GM18868 (cell line): ENCODE results near the gene TMA7B.

Experiments
- ATAC-seq: cut with Tn5 transposase; IDR thresholded peaks from one replicate; pipeline ENCODE4 v1.9.1; 2021; ENCODE audit warnings: mild to moderate bottlenecking, moderate library complexity; ENCODE audit not compliant: unreplicated experiment

TMA7B gene

DNA sequence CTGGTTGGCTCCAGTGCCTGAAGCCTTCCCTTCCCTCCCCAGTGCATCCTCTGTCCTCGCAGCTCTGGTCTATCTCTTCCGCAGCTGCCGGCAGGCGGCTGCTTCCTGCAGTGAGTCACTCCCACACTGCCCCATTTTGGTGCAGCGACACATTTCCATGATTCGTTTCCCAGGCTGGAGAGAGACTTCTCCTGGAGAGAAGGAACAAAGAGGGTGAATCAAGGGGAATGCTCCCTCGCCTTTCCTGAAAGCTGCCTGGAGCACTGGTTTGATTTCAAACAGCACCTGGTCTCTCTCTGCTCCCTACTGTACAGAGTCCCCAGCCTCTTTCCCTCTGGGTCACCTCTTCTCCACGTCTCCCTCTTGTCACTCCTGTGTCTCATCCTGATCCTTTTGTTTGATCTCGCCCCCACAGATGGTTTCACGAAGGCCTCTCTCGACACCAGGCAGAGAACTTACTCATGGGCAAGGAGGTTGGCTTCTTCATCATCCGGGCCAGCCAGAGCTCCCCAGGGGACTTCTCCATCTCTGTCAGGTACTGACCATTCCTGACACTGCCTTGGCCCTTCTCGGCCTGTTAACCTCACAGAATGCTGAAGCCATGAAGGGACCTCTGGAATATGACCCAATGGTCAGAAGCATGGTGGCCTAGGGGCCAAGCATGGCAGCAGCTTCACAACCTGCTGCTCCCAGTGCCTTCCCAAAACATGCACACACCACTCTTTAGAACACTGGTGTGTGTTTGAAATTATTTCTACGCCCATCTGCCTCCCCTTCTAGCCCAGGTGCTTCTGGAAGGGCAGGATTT, at the start of gene TMA7B:
Gene TMA7B (plus strand): TSS at position 758 of the 808 bp plus-strand sequence. CDS start 3,978 bp downstream, outside the sequence.
- no peak for ATAC-seq

- ATAC-seq: no peak
Measured at GRCh38 chr22:39910876-39911613, 49.2 kb upstream of the TMA7B start.

GRCh38 chr22:39913321-39913720, 46.9 kb upstream of the TMA7B start:
- ATAC-seq: no peak

DNA sequence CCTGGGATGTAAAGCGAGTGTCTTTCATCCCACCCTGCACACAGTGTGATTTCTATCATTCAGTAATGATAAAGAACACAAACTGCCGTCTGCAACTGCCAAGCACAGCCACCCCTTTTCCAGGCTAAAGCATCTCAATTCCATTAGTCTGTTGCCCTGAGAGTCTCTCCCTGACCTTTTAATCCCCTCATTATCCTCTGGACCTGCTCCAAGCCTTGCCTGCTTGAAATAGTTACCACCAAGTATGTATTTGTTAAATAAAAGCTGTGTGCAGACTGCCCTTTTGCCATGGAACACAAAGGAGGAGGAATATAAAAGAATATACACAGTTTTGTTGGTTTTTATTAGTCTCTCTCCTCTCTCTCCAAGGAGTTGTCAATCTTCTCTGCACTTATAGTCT, 46.3 kb upstream of the TMA7B start:
- no peak for ATAC-seq

DNA sequence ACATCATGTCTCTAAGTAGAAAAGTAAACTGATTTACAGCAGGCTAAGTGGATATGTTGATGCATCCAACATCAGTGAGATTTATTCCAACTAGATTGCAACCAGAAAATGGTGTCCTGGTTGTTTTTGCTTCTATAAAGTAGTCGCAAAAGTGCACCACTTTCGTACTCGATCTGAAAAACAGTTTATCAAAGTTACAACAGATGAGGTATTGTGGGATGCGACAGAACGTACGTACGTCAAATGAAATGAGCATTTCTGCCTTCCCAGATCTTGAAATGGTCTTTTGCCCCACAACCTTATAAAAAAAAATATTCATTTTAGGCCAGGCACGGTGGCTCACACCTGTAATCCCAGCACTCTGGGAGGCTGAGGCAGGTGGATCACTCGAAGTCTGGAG, 45.6 kb upstream of the TMA7B start:
- ATAC-seq: no peak

DNA sequence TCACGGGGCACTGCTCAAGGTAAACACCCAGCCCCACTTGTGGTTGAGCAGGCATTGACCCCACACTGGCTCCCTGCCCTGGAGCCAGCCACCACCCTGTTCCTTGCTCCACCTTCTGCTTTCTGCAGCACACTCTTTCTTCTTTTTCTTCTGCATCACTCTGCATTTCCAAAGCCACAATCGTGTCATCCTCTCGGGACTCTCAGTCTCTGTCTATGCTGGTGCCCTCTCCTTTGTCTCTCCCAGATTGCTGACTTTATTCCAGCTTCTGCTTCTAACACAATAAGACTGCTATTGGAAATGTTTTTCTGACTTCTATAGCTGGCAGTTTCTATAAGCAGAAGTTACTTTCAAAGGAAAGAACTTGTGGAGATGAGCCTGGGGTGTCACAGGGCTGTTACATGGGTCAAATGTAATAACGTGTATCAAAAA, 44.9 kb upstream of the TMA7B start:
- ATAC-seq: no peak

DNA sequence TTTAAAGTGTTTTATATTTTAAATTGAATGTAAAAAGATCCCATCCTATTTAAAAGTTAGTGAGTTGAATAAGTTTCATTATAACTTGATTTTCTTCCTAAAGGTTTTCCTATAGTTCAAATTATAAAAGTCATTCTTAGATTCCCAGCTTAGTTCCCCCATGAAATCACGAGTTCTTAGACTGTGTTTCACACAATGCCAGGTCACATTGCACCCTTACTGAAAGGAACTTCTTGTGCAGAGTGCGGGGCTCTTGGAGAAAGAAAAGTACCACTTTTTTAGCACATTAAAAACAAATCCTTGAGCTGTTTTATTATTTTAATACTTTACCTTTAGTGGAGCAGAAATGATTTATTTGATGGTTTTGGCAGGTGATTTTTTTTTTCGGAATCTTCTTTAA, 43.7 kb upstream of the TMA7B start:
- no peak for ATAC-seq

DNA sequence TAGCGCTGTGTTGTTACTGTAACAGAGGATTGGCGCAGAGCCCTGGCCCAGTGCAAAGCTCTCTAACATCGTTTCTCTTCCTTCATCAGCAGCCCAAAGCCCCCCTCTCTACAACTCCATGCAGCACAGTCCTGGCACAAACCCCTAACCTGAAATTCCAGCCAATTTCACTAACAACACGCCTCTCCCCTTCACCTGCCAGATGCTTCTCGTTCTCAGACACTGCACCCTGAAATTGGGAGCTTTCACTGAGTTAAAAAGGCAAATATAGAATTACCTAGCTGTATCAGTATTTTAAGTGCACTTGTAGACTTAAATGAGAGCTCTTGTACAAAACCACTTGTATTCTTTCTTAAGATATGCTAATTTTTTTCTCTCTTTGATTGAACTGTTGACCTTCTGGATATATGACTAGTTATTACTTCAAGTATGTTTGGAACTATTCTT, 43.0 kb upstream of the TMA7B start:
- no peak for ATAC-seq

- ATAC-seq: no peak
Measured at GRCh38 chr22:39917776-39918495, 42.3 kb upstream of the TMA7B start.

DNA sequence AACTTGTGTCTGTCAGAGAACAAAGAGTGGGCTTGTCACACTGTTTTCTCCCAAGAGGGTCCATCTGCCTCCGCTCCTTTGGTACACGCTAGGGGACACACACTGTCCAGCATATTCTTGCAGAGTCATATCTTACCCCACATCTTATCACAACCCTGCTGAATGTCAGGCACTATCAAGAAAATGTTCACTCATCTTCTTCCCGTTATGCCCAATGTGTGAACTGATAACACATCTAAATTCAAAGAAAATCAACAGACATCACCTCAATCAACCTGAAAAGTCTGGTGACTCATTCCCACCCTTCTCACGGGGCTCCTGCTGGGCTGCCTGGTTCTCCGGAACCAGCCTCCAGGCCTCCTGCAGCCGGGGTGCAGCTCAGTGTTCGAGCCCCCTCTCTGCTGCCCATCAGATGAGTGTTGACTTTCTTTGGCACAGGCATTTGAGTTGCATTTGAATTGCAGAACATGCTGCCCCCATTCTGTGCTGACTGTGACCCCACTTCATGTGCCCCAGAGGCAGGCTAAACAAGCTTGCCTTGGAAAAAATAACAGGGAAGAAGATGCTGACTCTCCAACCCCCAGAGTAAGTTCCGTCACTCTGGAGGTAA, 40.0 kb upstream of the TMA7B start:
- no peak for ATAC-seq

- ATAC-seq: no peak
Measured at GRCh38 chr22:39923696-39924095, 36.5 kb upstream of the TMA7B start.

- ATAC-seq: no peak
Measured at GRCh38 chr22:39924286-39924685, 35.9 kb upstream of the TMA7B start.

GRCh38 chr22:39925273-39925672, 34.9 kb upstream of the TMA7B start:
- no peak for ATAC-seq

- no peak for ATAC-seq
Measured at GRCh38 chr22:39925909-39926679, 34.1 kb upstream of the TMA7B start.

DNA sequence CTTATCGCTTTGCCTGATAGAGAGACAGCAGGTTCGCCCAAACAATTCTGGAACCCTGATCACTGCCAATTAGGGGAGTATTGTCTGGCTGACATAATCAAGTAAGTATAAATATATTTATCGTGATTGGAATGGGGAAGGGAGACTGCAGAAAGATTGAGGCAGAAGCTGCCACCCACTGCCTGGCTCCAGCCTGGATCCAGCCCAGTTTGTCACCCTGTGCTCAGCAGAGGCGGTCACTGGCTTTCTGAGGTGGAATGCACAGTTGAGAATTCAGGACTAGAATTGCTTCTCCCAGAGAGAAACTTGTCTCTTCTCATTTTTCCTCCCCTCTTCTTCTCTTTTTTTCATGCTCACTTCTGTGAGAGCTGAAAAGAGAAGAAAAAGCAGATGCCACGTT, 33.4 kb upstream of the TMA7B start:
- ATAC-seq: no peak

DNA sequence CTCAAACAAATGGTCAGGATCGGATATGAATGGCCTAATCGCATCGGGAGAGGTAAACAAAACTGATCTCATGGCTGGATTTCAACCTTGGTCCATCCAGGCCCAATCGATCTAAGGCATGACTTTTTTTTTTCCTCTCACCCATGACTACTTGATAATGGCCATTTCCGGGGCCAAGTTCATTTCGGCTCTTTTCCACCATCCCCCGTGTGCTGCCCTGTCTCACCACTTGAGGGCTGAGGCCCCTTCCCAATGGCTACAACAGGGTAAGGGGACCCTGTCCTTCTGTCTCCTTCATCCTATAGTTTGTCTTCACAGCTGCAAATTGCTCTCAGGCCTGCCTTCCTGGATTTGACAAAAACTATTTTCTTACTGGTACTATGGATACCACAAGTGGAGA, 32.7 kb upstream of the TMA7B start:
- no peak for ATAC-seq

DNA sequence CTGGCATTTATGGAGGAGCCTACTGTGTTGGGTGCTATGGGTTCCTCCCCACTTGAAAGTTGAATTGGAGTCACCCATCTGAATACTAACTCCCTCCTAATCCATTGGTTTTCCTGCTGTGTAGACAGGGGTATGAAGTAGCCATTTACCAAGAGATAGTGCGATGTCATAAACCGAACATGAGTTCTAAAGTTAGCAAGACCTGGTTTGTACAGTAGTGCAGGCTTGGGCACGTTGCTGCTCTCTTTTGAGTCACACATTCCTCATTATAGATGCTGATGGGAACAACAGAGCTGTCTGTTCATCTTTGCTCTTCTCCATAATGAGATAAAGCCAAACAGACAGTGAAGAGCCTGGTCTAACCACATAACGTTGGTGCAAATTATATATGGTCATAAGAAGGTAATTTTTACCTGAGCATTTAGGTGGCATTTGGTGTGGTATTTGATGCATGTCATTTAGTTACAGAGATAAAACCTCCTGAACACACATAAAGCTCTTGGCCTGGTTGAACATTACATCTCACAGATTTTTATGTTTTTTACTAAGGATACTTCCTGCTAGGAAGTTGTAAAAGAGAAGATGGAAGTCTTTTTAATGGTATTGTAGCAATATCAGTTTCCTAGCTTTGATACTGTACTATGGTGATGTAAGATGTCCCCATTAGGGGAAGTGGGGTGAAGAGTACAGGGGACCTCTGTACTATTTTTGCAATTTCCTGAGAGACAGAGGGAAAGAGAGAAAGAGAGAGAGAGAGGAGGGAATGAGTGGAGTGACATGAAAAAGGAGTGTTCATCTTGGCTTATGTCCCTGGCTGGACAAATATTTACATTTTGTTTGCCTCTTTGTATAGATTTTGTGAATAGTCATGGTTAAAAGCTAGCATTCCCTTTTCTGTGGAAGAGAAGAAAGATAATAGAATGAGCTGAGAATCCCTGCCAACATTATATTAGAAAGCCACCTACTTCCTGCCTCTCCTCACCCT, 31.4 kb upstream of the TMA7B start:
- ATAC-seq: no peak

DNA sequence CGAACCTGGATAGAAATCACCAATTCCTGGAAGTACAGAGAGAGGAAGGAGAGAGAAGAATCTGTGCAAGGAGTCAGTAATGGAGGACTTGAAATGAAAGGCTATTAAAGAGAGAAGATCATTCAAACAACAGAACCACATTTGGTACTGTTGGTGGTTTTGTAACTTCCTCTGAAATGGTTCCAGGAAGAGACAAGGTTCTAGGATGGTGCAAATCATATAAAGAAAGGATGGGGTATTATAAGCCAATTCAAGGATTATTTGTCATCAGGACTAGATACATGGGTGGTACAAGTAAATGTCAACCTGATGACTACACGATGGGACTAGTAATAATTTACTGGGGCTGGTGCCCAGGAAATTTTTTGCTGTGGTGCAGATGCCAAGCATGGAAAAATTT, 28.9 kb upstream of the TMA7B start:
- ATAC-seq: no peak

DNA sequence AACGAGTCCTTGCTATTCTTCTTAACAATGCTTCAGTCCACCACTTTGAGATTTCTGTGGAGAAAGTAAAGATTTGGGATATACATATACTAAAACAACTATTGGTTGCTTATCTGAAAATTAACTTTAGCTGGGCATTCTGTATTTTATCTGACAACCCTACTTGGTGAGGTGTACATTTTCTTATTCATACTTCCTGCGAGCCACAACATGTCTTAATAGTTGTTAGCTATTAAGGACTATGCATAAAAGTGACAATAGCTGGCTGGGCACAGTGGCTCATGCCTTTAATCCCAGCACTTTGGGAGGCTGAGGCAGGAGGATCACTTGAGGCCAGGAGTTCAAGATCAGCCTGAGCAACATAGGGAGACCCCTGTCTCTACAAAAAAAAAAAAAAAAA, 28.0 kb upstream of the TMA7B start:
- ATAC-seq: no peak
